Measurements from ENCODE around the gene CFAP47. TPM values are rescaled to one million over a fixed set of nuclear protein-coding genes. Genes with fewer than 3 reads are reported as not detected.

The CFAP47 gene
- total RNA-seq, 4 donors from 2014 or later = not detected

- no peak for TF ChIP-seq CTCF (IDR thresholded peaks at IDR 0.05)
- no peak for TF ChIP-seq POLR2AphosphoS5 (IDR thresholded peaks at IDR 0.05)
- TF ChIP-seq POLR2A (IDR thresholded peaks at IDR 0.05) = no peak
- no peak for TF ChIP-seq EP300 (IDR thresholded peaks at IDR 0.05)
- Histone ChIP-seq H3K9me3 (no peaks in the 10 kb centered on the region), H3K27me3 (no peaks in the 10 kb centered on the region), H3K36me3 (no peaks in the 10 kb centered on the region), H3K27ac (no peak overlapping the region), H3K4me1 (no peaks in the 10 kb centered on the region), H3K4me3 (no peak overlapping the region)
- WGBS = 57% methylated on average over 4 of the region's 4 CpGs
- DNase-seq (ENCODE audit: low spot score in 2 of 2) = no peak
These were observed 469.4 kb downstream of the CFAP47 start for GRCh38 chrX:36388901-36389300.

GRCh38 chrX:36401774-36402173 is 482.2 kb downstream of the CFAP47 start:
- no peak overlapping the region for H3K4me3 ChIP-seq
- TF ChIP-seq POLR2A (IDR thresholded peaks at IDR 0.05) = no peak
- no peaks in the 10 kb centered on the region for H3K27me3 ChIP-seq
- DNase-seq (ENCODE audit: low spot score in 2 of 2) = no peak
- no peaks in the 10 kb centered on the region for H3K36me3 ChIP-seq
- H3K4me1 ChIP-seq = no peaks in the 10 kb centered on the region
- 89% methylated on average over 3 of the region's 3 CpGs for WGBS
- no peaks in the 10 kb centered on the region for H3K9me3 ChIP-seq
- no peak overlapping the region for H3K27ac ChIP-seq

GRCh38 chrX:36407836-36408235 is 488.3 kb downstream of the CFAP47 start:
- H3K27me3 ChIP-seq = no peaks in the 10 kb centered on the region
- no peaks in the 10 kb centered on the region for H3K4me1 ChIP-seq
- 61% methylated on average over 8 of the region's 8 CpGs for WGBS
- H3K36me3 ChIP-seq = no peaks in the 10 kb centered on the region
- H3K4me3 ChIP-seq = no peak overlapping the region
- no peak overlapping the region for H3K27ac ChIP-seq
- TF ChIP-seq CTCF (IDR thresholded peaks at IDR 0.05) (no peak), POLR2AphosphoS5 (IDR thresholded peaks at IDR 0.05) (no peak), POLR2A (IDR thresholded peaks at IDR 0.05) (no peak), EP300 (IDR thresholded peaks at IDR 0.05) (no peak)
- no peak for DNase-seq (ENCODE audit: low spot score in 2 of 2)
- no peaks in the 10 kb centered on the region for H3K9me3 ChIP-seq

GRCh38 chrX:36414056-36414455 is 494.5 kb downstream of the CFAP47 start:
- no peaks in the 10 kb centered on the region for H3K36me3 ChIP-seq
- no peak overlapping the region for H3K27ac ChIP-seq
- no peaks in the 10 kb centered on the region for H3K9me3 ChIP-seq
- WGBS = 87% methylated on average over 2 of the region's 2 CpGs
- DNase-seq (ENCODE audit: low spot score in 2 of 2) = no peak
- no peaks in the 10 kb centered on the region for H3K27me3 ChIP-seq
- H3K4me1 ChIP-seq = no peaks in the 10 kb centered on the region
- no peak for TF ChIP-seq POLR2A (IDR thresholded peaks at IDR 0.05)
- TF ChIP-seq CTCF (IDR thresholded peaks at IDR 0.05) = no peak
- TF ChIP-seq POLR2AphosphoS5 (IDR thresholded peaks at IDR 0.05) = no peak
- no peak for TF ChIP-seq EP300 (IDR thresholded peaks at IDR 0.05)
- no peak overlapping the region for H3K4me3 ChIP-seq

GRCh38 chrX:36422368-36422767 is 502.8 kb downstream of the CFAP47 start:
- DNase-seq (ENCODE audit: low spot score in 2 of 2) = no peak
- H3K27ac ChIP-seq = no peak overlapping the region
- WGBS = 71% methylated on average over 1 of the region's 1 CpG
- no peaks in the 10 kb centered on the region for H3K9me3 ChIP-seq
- H3K4me3 ChIP-seq = no peak overlapping the region
- H3K4me1 ChIP-seq = no peaks in the 10 kb centered on the region
- no peaks in the 10 kb centered on the region for H3K27me3 ChIP-seq
- TF ChIP-seq CTCF (IDR thresholded peaks at IDR 0.05) = no peak
- TF ChIP-seq EP300 (IDR thresholded peaks at IDR 0.05) = no peak
- no peak for TF ChIP-seq POLR2A (IDR thresholded peaks at IDR 0.05)
- no peak for TF ChIP-seq POLR2AphosphoS5 (IDR thresholded peaks at IDR 0.05)
- no peaks in the 10 kb centered on the region for H3K36me3 ChIP-seq

GRCh38 chrX:36431819-36432218 is 512.3 kb downstream of the CFAP47 start:
- Histone ChIP-seq H3K27ac (no peak overlapping the region), H3K27me3 (no peaks in the 10 kb centered on the region), H3K36me3 (no peaks in the 10 kb centered on the region), H3K9me3 (no peaks in the 10 kb centered on the region), H3K4me3 (no peak overlapping the region), H3K4me1 (no peaks in the 10 kb centered on the region)
- 64% methylated on average over 3 of the region's 3 CpGs for WGBS
- no peak for DNase-seq (ENCODE audit: low spot score in 2 of 2)
- no peak for TF ChIP-seq CTCF (IDR thresholded peaks at IDR 0.05)

All from suprapubic skin (tissue), 4 donors.